Fibroblast of skin of right biceps (primary cell): ENCODE data around the gene IFT27.

Experiments used
- DNase-seq: peaks from one replicate; pipeline ENCODE4 v3.0.0-alpha.2; 2013

IFT27 gene

DNA sequence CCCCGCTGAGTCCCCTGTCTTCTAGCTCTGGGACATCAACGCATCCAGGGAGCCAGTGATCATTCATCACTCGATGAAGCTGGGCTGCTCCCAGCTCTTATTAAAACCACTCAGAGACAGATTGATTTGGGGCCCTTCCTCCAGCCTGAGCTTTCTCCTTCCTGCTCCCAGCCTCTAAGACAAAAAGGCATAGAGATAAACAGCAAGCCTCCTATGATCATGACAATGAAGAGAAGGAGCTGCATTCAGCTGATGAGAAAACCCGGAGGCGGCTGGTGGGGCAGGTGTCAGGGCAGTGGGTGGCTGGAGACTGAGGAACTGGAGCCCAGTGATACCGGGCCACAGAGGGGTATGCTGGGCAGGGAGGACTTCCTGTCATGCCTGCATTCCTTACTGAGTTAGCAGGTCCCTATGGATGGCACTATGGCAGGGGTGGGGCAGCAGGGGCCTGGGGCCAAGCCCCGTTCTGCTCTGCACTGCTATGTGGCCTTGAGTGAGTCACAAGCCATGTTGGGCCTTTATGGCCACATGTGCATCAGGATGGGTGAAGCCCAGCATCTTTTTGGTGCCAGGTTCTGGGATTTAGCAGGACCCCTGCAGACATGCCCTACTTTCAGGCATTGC is 20.7 kb upstream of the IFT27 start:
- DNase-seq, result no peak

DNA sequence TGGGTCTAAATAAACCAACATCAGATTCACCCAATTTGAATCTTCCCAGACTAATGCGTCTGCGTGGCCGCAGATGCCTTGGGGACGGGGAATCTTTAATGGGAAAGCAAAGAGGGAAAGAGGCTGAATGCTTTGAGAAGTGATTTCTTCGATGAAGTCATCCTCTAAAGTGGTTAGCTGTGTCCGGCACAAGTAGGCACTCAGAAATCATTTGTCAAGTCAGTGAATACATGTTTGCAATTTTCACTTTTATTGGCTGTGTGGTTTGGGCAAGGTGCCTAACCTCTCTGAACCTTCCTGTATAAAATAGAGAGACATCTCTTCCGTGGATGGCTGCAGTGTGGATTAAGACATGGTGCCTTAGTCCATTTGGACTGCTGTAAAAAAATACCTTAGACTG is 19.7 kb upstream of the IFT27 start:
- no peak for DNase-seq

DNA sequence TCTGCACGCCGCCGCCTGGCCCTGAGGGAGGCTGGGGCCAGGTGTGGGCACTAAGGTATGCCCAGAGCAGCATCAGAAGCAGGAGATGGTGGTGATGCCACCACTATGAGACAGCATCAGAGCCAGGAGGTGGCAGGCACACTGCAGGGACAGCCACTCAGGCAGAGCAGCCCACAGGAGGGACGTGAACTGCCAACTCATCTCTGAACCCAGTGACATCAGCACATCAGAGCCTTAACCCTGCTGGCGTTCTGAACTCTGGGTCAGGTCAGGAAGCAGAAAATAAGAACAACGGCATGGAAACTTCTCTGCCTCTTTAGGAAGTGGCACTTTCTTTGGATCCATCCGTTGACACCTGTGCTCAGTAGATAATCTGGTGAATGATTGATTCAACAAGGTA is 14.7 kb upstream of the IFT27 start:
- no peak for DNase-seq

DNA sequence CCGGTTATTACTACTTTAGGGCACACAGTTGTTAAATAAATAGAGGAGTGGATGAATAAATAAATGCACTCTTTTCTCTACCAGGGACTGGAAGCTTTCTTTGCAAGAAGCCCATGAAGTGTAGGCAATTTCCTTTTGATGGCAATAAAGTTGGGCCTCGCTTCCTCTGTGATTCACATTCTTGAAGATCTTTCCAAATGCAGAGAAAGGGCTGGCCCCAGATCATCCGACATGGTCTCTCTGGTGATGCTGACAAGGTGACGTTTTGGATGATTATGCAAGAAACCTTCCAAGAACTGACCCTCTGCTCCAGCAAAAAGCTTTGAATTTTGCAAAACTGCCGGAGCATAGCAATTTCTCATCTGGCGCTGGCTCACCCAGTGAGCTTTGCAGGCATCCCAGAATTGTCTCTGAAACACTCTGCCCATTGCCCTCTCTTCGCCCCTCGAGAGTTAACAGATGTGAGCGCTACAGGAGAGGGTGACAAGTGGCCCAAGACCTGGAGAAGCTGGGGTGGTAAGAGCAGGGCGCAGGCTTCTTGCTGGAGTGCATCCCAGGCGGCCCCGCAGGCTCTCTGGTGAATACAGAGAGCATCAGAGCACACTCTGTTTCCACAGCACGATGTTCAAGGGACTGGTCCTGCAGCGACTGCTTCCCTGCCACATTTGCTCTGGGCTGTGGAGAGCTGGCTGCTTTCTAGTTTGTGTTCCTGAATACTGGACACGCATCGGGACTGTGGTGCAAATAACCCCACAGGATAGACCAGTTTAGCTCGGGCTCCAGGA is 11.5 kb upstream of the IFT27 start:
- no peak for DNase-seq

DNA sequence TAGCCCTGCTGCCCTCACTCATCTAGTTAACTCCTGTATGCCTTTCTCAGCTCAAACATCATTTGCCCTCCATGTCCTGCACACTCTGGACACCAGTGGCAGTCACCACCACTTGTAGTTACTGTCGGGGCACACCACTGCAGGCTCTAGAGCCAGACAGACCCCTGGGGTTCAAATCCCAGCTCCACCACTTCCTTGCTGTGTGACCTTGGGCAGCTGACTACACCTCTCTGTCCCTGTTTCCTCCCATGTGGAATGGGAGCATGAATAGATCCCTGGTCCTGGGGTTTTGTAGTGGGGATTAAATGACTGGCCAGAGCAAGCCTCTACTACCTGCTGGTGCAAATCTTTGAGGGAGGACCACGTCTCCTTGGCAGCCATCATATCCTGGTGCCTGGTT is 7.8 kb upstream of the IFT27 start:
- DNase-seq, result no peak

DNA sequence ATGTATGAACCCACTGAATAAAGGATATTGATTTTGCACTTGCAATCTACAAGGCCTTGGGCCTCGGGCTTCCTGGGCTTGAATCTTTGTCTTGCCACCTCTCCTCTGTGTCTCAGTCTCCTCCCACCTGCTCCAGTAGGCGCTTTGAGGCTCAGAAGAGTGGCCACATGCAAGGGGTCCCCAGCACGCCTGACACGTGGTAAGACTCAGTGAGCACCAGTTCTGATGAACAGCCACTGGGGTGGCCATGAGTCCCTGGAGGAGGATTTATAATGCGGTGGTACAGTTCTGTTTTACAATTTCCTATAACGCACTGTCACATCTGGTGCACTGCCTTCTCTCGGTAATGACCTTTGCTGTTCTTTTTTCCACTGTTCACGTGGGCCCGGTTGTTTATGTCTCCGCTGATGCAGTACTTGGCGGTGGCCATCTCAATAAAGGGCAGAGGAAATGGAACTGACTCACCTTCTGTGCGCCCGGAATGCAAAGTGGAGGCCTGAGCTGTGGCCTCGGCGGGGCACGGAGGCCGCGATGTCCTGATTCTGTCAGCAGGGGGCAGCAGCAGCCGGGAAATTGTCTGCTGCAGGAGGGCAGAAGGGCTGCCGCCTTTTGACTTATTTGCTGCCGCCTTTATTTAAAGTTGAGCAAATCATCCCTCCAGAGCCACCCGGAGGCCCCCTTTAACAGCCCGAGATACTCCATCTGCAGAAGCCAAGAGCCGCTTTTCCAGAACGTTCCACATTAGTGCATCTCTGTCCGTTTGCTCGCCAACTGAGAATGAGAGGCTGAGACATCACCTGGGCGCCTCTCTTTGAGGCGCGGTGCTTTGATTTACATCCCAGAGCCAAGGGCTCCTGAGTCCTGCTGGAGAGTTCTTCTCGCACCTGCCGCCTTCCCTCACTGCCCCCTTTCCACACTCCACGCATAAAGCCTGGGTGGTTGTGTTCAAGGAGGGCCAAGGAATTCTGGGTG is 6.0 kb upstream of the IFT27 start:
- peak; percentile 84 for DNase-seq

DNA sequence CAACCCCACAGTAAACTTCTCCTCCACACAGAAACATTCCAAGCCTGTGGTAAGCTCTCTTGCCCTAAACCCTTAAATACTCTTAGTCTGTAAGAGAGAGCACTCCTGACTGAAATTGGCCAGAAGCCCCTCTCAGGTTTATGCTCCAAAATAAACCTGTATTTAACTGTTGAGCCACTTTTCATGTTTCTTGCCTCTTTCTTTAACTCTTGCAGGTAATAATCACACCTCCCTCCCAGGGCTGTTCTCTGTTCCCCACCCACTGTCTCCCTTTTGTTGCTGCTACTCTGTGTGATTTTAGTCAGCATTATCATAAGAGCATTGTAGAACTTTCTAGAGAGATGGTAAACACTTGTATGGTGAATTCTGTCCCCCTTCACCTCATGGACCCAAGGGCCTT is 2.1 kb upstream of the IFT27 start:
- DNase-seq, result no peak

DNA sequence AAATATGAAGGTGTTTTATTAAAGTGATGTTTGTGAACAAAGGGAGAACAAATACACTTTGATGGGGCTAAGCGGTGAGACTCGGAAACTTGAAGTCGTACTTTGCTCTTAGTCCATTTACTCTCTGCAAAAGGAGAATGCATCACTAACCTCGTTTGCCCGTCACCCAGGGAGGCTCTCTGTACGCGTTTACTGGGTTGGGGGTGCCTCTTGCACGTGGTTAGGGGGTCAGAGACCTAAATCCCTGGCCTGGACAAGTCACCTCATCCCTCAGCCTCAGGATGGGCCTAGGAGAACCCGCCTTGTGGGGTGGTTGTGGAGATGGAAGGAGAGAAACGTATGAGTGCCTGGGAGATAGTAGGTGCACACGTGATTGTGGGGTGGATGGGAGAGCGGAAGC is 803 bp upstream of the IFT27 start:
- no peak for DNase-seq

DNA sequence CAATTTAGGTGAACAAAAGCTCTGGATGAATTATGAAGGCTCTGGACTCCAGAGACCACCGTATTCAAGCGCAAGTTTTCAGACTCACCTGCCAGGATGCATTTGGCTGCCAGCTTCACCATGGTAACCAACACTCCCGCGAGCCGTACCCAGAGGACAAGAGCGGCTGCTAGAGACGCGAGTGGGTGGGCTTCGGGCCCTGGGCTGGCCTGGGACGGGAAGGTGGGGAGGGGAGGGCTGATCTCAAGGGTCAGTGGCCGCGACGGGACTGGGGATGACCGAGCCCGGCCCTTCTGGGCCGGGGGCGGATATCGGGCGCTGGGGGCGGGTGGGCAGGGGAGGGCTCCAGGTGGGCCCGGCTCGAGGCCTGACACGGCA is 344 bp downstream of the IFT27 start:
- no peak for DNase-seq

DNA sequence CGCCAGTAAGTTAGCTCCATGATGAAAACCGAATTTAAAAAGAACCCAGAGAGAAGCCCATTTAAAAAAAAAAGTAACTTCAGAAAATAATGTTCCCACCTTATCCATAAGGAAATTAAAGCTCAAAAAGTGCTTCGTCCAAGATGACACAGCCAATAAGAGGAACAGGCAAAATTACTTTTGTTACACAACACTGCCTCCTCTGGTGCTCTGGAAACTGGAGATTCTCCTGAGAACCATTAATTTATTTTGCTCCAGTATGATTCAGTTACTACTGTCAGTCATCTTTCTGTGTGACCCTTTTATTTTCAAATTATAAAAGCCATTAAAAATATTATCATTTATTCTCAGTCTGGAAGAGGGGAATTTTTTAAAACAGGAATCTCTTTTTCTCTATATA is 2.0 kb downstream of the IFT27 start:
- peak; percentile 37 for DNase-seq

DNA sequence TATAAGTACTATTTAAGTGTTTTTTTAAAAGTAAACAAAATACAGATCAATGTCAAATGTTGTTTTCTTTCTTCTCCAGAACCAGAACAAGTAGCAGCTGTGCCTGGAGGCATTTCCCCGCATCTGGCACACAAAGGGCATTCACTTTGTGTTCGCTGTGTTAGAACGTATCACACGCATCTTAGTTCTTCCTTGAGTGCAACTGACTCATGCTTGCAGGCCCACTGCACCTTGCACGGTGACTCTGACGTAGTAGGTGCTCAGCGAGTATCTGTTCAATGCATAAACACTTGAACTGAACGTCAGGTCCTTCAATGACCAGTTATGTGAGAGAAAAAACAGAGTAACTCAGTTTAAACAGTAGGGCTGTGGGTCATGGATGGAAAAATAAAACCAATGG is 3.5 kb downstream of the IFT27 start:
- DNase-seq, result no peak

DNA sequence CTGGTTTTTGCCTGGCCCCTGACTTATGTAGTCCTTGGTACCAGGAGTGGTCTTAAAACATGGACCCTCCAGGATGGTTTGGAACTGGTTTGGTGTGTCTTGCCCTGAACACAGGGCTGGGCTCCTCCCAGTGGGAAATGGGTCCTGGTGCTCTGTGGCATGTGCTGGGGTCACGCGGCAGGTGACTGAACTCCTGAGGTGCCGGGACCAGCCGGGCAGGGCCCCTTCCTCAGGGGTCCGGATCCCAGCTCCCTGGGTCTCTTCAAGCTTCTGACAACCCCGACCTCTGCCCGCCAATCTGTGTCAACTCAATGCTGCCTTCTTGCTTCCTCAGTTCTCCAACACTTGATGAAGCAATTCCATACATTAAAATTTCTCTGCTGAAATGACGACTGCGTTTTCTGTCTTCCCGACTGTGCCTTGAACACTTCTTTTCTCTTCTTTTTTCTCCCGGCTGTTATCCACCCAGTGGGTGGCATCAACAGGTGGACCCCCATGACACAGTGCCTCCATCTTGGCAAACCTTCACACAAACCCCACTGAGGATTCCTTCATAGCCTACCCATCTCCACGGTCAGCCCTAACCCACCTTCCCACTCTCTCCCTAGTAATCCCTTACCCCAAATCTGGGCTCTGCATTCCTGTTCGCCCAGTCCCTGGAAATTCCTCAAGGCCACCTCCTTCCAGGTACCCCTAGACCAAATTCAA is 4.4 kb downstream of the IFT27 start:
- DNase-seq, result no peak

DNA sequence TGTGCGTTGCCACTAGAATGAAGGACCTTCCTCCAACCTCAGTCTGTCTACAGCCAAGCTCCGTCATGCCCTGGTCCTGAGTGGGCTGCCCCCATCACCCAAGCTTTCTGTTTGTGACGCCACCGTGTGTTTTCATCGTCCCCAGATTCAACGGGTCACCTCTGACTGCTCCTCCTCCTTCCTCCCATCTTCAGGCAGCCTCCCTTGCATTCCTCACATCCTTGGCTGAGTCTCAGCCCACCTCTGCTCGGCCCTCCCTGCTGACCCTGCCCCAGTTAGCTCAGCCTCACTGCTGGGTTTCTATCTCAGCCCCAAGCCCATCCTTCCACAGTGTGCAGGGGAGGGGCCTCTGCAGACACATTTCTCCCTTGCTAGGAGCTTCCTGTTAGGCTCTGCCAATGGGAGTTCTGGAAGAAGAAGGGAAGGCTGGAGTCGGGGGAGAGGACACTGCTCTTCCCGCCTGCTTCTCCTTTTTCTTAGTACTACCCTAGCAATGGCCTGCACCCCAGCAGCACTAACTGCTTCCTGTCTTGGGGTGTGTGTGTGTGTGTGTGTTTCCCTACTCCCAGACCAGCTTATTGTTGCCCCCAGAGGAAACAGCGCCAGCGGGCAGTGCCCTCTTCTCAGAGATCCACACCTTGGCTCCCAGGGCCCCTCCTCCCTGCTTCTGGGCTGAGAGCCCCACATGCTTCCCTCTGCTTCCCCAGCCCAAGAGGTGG is 5.2 kb downstream of the IFT27 start:
- DNase-seq, result no peak

DNA sequence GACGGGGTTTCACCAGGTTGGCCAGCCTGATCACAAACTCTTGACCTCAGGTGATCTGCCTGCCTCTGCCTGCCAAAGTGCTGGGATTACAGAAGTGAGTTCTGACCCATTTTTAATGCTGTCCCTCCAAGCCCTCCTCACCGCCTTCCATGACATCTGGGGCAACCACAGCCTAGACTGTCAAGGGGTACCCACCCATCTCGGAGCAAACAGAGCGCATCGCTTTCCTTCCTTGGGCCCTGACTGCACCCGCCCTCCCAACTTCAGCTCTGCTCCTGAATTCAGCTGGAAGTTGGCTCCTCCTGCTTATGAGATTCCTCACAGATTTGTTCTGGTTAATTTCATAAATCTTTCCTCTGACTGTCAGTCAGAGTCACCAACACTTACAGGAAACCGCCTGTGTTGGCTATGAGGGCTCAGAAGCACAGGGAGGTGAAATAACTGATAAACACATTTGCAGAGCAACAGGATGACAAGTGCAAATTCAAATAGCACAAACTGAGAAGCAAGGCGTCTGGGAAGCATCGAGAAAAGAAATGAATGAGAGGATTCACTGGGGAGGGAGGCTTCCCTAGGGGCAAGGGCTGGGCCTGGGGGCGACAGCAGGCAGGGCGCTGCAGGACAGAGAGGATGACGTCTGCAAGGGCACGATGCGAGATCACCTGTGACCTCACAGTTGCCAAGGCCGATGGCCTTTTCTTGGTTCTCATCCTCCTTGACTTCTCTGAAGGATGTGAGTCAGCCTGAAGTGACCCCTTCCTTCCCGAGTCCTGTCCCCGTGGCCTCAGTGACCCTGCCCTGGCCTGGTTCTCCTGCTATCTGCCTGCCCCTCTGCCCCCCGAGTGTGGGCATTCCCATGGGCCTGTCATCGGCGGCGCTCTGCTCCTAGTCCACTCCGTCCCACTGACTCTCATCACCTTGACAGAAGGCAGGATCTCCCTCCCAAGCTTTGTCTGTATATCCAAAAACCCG is 6.1 kb downstream of the IFT27 start:
- DNase-seq, result no peak

DNA sequence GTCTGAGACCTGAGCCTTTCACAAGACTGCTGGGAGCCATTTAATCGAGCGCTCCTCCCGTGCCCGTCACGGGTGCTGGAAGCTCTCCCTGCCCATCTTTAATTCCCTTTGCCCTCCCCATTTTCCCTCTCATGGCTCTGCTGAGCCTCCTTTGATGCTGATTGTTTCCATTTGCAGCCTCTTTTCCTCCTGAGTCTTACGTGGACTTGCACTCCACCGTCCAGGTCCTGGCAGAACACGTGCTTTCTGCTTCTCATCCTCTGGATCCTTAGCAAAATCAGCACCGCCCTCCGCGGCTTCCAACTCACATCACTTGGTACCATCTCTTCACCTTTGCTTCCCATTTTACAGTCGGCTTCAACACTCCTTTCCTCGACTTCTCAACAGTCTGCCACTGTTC is 7.3 kb downstream of the IFT27 start:
- DNase-seq, result no peak

DNA sequence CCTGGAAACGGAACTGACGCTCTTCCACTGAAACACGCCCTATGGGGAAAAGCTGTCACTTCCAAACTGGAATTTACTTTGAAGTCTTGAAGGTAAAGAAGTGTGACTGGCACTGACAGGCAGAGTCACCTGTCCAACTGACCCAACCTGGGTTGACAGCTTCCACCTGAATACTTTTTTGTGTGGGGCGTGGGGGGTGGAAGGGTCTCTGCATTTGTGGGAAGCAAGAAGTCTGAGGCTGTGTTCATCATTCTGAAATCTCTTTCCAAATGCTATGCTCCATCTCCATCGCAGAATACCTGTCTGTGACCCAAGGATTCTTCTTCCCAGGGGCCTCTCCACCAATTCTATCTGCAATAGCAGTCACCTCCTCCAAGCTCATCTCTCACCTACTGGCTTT is 7.8 kb downstream of the IFT27 start:
- no peak for DNase-seq

DNA sequence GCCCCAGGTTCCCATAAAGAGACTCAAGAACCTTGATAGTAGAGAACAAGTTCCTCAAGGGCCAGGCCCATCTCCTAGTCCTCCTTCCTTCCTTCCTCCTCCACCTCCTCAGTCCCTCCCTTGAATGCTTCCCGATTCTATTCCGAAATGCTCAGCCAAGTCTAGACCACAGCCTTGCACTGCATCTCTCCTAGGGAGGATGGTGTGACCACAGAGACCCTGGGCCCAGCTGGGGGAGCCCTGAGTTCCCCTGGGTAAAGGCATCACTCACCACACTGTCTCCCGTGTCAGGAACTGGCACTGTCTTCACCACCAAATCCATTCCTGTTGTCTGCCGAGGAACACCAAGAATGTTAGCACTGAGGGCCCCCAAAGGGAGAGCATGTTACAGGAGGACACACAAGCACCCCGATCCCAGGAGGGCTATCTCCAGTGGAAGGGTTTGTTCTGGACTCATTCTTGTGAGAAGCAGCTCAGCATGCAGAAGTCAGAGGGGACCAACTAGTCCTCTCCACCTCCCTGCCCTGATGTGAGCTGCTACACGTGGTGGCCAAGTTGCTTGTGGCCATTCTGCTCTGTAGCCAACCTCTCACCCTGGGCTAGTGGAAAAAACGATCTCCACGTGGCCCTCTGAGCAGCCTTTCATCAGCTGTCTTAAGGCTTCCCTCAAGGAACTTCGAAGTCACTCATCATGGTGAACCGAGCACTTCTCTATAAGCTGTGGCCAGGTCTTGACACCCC is 8.7 kb downstream of the IFT27 start:
- no peak for DNase-seq

DNA sequence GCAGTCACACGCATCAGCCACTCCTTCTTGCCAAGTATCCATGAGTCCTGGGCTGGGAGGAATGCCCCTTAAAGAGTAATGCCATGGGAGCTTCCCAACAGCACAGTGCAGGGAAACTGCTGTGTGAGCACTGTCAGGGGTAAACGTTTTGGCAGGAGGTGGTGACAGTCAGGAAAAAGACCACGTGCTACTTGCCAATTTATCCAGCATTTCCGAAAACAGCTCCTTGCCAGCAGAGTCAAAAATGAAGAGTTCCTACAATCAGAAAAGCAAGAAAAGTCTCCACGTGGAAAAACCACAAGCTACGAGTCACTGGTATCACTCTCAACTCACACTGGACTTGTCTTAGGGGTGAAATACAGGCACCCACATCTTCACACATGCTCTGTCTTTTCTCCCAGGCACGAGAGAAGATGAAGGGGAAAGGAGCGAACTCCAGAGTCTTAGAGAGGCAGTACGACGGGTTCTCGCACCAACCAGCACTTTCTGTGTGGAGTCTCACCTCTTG is 9.9 kb downstream of the IFT27 start:
- DNase-seq, result peak; percentile 31

DNA sequence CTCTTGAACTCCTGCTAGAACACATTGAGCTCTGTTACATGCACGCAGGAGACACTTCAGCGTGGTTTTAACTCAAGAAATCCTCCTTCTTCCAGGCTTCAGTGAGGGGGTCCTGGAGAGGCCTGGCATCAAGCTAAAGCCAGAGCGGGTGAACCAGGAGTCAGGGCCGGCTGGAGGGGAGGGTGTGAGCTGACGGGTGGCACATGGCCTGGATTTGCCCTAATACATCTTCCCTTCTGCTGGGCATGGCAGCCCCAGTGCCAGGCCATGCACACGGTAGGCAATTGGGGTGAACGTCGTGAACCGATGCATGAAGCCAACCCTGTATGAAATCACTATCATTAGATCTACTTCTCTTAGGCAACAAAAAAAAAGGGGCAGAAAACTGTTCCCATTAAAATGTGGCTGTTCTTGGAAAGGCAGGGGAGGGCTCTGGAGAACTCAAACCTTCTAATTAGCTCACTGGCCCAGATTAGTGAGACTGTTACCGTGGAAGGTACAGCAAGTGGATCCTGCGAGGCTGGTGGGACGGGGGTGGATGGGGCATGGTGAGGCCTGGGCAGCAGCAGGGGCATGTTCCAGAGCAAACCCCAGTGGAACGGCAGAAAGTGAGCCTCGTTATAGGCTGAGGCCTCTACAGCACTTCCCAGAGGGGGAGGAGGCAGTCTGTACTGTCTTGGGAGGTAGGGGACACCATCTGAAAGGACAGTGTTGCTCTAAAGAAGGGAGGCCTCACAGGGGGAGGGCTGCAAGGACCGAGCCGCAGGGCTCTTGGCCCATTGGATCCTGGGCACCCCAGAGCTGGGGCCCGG is 10.6 kb downstream of the IFT27 start:
- DNase-seq, result no peak
